PFSK-1 (cell line): ENCODE data around the gene CCDC43.

Experiments
- FOXP2 ChIP-seq: optimal IDR thresholded peaks from 2 replicates; pipeline ENCODE3; 2011; ENCODE audit warnings: borderline replicate concordance, control low read depth, inconsistent platforms; ENCODE audit not compliant: insufficient read depth; ENCODE audit errors: extremely low read length, extremely low read depth
- POLR2AphosphoS5 ChIP-seq: IDR thresholded peaks from 2 replicates; pipeline ENCODE4 v1.6.1; 2012; ENCODE audit warnings: low read depth, mild to moderate bottlenecking, control low read depth, low read length, moderate library complexity
- SIN3A ChIP-seq: IDR thresholded peaks from 2 replicates; pipeline ENCODE4 v1.6.1; 2012; ENCODE audit warnings: mild to moderate bottlenecking, low read length, moderate library complexity, borderline replicate concordance; ENCODE audit not compliant: insufficient read depth
- TAF1 ChIP-seq: IDR thresholded peaks from 2 replicates; pipeline ENCODE4 v1.6.1; 2012; ENCODE audit warnings: low read length, control low read depth, borderline replicate concordance; ENCODE audit not compliant: insufficient read depth
- TF ChIP-seq, protein P1 (sequence below), 2 experiments: IDR thresholded peaks; 2 replicates each; pipeline versions ENCODE4 v1.6.1 to v1.8.0; 2011 to 2012; ENCODE audit warnings: low read depth in 2 of 2, low read length in 2 of 2, control low read depth in 1 of 2, inconsistent platforms in 1 of 2, mild to moderate bottlenecking in 1 of 2, moderate library complexity in 1 of 2; ENCODE audit not compliant: insufficient read depth in 1 of 2

CCDC43 gene

DNA sequence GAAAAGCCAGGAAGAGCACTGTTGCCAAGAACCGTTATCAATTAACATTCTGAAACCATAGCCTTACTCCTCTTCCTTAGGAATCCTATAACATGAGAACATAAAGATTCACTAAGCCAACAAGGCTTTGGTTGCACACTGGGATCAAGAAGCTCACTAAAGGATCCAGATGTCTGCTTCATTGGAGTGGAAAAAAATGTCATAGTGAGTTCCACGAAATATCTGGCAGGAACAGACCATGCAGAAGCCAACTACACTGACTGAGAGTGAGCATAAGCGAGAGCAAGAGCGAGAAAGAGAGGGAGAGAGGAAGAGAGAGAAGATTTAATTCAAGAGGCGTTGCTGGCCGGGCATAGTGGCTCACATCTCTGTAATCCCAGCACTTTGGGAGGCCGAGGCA is 46.7 kb downstream of the CCDC43 start:
- TF ChIP-seq, protein P1, sequence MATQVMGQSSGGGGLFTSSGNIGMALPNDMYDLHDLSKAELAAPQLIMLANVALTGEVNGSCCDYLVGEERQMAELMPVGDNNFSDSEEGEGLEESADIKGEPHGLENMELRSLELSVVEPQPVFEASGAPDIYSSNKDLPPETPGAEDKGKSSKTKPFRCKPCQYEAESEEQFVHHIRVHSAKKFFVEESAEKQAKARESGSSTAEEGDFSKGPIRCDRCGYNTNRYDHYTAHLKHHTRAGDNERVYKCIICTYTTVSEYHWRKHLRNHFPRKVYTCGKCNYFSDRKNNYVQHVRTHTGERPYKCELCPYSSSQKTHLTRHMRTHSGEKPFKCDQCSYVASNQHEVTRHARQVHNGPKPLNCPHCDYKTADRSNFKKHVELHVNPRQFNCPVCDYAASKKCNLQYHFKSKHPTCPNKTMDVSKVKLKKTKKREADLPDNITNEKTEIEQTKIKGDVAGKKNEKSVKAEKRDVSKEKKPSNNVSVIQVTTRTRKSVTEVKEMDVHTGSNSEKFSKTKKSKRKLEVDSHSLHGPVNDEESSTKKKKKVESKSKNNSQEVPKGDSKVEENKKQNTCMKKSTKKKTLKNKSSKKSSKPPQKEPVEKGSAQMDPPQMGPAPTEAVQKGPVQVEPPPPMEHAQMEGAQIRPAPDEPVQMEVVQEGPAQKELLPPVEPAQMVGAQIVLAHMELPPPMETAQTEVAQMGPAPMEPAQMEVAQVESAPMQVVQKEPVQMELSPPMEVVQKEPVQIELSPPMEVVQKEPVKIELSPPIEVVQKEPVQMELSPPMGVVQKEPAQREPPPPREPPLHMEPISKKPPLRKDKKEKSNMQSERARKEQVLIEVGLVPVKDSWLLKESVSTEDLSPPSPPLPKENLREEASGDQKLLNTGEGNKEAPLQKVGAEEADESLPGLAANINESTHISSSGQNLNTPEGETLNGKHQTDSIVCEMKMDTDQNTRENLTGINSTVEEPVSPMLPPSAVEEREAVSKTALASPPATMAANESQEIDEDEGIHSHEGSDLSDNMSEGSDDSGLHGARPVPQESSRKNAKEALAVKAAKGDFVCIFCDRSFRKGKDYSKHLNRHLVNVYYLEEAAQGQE (IDR thresholded peaks at IDR 0.05; ENCODE audit: insufficient read depth in 1 of 2, low read depth in 2 of 2, low read length in 2 of 2), result no peak
- TF ChIP-seq FOXP2 (no peak), POLR2AphosphoS5 (no peak), SIN3A (no peak), TAF1 (no peak)

DNA sequence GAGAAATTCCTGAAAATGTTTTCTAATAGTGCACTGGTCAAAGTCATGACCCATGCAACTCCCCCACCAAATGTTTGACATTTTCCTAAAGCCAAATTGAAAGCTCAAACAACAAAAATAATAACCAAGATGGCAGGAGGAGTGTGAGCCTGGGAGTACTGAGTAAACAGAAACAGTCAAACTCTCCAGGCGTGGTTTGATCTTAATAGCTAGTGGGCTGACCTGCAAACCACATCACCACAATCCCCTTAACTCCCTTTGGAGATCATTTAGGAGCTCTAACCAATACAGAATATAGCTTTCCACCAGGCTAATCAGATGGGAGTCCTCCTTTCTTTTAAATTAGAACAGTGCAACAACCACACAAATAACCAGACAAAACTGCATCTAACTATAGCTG is 52.5 kb downstream of the CCDC43 start:
- TF ChIP-seq SIN3A (no peak), TAF1 (no peak), POLR2AphosphoS5 (no peak)

DNA sequence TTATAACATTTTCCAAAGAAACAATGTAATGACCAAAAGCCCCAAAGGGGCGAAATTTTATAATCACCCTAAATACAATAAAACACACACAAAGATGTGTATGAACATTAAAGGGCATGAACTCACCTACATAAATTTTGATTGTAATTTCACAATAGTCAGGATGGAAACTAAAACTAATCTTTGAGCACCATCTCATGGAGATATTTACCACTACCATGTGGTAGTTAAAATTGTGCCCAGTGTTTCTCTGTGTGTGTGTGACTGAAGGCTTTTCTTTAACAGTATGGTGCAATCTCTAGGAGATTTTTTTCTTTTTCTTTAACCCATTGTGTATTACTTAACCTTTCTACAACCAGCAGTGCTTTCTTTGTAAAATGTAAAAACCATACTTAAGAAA is 53.0 kb downstream of the CCDC43 start:
- TF ChIP-seq POLR2AphosphoS5, result no peak
- TF ChIP-seq TAF1, result no peak
- TF ChIP-seq SIN3A, result no peak
- TF ChIP-seq FOXP2, result no peak
- TF ChIP-seq, protein P1 (IDR thresholded peaks at IDR 0.05; ENCODE audit: insufficient read depth in 1 of 2, low read depth in 2 of 2, low read length in 2 of 2), result no peak

DNA sequence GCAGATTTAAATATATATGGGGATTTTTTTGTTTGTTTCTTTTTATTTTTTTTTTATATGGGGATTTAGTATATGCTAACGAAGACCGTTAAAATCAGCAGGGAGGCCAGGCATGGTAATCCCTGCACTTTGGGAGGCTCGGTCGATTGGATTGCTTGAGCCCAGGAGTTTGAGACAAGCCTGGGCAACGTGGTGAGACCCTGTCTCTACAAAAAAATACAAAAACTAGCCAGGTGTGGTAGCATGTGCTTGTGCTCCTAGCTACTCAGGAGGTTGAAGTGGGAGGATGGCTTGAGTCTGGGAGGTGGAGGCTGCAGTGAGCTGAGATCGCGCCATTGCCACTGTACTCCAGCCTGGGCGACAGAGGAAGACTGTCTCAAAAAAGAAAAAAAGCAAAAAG is 55.6 kb downstream of the CCDC43 start:
- TF ChIP-seq SIN3A, result no peak
- TF ChIP-seq TAF1, result no peak
- TF ChIP-seq, protein P1 (IDR thresholded peaks at IDR 0.05; ENCODE audit: insufficient read depth in 1 of 2, low read depth in 2 of 2, low read length in 2 of 2), result no peak
- TF ChIP-seq POLR2AphosphoS5, result no peak
- no peak for TF ChIP-seq FOXP2

DNA sequence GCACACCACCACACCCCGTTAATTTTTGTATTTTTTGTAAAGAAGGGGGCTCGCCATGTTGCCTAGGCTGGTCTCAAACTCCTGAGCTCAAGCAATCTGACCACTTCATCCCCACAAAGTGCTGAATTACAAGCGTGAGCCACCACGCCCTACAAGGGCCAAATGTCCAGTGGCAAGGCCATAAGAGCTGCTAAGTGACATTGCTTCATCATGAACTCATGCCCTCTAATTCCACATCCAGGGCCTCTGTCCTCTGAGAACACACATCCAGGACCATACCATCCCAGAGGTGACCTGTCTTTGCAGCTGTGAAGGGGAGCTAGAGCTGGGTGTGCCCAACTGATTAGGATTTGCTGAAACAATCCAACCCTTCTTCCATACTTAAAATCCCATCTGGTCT is 58.9 kb downstream of the CCDC43 start:
- TF ChIP-seq TAF1 (no peak), FOXP2 (no peak), SIN3A (no peak), POLR2AphosphoS5 (no peak)
- TF ChIP-seq, protein P1 (IDR thresholded peaks at IDR 0.05; ENCODE audit: insufficient read depth in 1 of 2, low read depth in 2 of 2, low read length in 2 of 2), result no peak

DNA sequence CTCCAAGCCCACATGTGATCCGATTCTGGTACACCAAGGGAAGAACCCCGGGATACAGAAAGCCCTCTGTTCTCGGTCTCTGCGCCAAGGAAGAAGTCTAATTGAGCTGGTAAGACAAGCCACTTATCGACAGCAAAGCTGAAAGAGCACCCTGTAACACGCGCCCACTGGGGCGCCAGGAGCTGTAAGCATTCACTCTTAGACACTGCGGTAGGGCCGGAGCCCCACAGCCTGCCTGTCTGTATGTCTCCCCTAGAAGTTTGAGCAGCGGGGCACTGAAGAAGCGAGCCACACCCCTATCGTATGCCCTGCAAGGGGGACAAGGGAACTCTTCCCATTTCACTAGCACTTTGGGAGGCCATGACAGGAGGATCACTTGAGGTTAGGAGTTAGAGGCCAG is 60.3 kb downstream of the CCDC43 start:
- TF ChIP-seq, protein P1 (IDR thresholded peaks at IDR 0.05; ENCODE audit: insufficient read depth in 1 of 2, low read depth in 2 of 2, low read length in 2 of 2), result no peak
- TF ChIP-seq POLR2AphosphoS5, result no peak
